Activated CD8-positive, alpha-beta memory T cell treated with anti-CD3 and anti-CD28 coated beads, Interleukin-2, amount 50 U/mL, for 4 hours (primary cell): Measurements from ENCODE around the gene PDLIM1.

Experiments
- DNase-seq: peaks from one replicate; pipeline ENCODE4 v3.0.0-alpha.2; 2020

The PDLIM1 gene

GRCh38 chr10:95287281-95287680 lies 3.5 kb downstream of the PDLIM1 start:
- DNase-seq: no peak

- DNase-seq: no peak
These were observed 4.1 kb downstream of the PDLIM1 start for GRCh38 chr10:95286707-95287106.

DNA sequence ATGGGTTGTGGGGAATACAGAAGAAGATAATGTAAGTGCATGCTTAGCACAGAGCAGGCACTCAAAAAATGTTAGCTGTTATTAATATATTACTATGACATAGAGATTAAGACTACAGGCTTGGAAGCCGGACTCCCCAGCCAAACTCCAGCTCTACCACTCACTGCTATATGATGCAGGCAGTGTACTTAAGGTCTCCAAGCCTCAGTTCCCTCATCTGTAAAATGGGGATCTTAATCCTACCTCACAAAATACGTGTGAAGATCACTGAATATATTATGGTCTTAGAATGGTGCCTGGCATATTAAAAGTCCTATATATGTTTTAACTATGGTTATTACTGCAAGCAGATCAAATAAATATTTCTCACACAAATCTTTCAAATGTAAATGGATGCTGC lies 5.2 kb downstream of the PDLIM1 start:
- no peak for DNase-seq

- DNase-seq: no peak
These were observed 6.0 kb downstream of the PDLIM1 start for GRCh38 chr10:95284807-95285206.

- DNase-seq: no peak
These were observed 8.7 kb downstream of the PDLIM1 start for GRCh38 chr10:95282107-95282506.

- no peak for DNase-seq
These were observed 9.6 kb downstream of the PDLIM1 start for GRCh38 chr10:95281206-95281605.

GRCh38 chr10:95280637-95281036 lies 10.2 kb downstream of the PDLIM1 start:
- no peak for DNase-seq

DNA sequence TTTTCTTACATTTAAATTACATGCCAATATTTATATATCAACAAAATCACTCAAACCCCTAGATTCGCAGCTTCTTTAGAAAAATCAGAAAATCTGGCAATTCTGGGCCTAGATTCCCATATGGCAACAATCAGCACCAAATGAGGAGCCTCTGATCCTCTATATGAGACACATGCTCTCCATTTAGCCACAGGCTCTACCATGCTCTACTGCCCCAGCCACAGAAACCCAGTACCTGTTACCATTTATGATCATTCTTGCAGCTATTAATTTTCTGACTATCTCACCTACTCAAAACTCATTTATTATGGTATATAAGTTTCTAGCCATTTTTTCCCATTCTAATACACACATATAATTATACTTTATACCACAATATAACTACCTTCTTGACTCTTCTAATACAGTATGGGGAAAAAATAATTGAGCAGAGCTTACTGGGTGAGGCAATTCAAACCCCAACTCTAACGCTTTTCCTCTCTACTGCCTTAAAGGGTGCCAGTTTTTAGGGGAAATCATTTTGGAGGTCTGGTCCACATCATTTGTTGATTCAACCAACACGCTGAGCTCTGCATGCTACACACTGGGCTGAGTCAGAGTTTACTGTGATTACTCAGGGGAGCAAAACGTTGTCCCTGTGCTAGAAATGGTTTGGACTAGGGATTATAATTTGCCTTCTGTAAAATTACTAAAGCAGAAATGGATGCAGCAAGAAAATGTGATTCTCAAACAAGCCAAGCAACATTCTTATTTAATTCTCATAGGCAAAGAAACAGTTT lies 11.6 kb downstream of the PDLIM1 start:
- DNase-seq: no peak

GRCh38 chr10:95278061-95278988 lies 12.5 kb downstream of the PDLIM1 start:
- no peak for DNase-seq

DNA sequence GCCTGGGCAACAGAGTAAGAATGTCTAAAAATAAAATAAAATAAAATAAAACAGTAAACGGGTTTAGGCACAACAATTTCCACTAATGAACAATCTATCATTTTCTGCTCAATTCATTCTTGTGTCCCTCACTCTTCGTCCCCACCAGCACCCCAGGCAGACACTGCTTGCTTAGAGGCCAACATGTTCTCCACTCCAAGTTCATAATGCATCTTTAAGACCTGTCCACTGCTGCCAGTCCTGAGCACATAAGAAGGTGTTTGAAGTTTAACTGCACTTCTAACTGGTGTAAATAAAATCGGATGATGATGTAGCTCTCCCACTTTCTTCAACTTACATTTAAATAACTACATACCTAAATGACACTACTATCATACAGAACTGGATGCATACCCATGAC lies 13.2 kb downstream of the PDLIM1 start:
- DNase-seq: no peak

DNA sequence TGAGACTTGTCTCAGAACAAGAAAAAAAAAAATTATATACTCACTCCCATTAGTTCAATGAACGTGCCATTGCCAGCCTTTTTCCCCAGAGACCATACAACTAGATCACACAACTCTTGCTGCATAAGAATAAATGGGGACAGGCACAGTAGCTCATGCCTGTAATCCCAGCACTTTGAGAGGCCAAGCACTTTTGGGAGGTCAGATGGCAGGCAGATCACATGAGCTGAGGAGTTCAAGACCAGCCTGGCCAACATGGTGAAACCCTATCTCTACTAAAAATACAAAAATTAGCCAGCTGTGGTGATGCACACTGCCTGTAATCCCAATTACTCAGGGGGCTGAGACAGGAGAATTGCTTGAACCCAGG lies 13.6 kb downstream of the PDLIM1 start:
- DNase-seq: no peak

DNA sequence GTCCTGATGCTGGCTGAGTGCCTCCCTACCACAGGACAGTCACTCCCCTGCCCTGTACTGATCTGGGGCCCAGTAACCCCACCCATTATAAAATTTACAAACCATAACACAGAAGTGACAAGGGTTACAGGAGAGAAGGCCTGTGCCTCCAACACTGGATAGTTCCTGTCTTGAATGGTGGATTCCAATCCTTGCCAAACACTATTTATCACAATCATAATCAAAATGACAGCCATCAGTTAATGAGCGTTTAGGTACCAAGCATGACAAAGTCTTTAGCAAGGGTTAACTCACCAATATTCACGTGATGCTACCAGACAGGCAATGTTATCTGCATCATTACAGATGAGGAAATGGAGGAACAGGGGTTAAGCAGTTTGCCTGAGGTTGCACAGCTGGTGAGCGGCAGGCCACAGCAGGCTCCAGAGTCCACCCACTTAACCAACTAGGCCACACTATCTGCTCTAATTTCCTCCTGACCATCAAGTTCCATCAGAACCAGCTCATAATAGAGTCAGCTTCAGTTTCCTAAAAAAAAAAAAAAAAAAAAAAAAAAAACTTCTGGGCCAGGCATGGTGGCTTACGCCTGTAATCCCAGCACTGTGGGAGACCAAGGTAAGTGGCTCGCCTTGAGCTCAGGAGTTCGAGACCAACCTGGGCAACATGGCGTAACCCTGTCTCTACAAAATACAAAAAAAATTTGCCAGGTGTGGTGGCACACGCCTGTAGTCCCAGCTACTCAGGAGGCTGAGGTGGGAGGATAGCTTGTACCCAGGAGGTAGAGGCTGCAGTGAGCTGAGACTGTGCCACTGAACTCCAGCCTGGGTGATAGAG lies 14.2 kb downstream of the PDLIM1 start:
- no peak for DNase-seq

DNA sequence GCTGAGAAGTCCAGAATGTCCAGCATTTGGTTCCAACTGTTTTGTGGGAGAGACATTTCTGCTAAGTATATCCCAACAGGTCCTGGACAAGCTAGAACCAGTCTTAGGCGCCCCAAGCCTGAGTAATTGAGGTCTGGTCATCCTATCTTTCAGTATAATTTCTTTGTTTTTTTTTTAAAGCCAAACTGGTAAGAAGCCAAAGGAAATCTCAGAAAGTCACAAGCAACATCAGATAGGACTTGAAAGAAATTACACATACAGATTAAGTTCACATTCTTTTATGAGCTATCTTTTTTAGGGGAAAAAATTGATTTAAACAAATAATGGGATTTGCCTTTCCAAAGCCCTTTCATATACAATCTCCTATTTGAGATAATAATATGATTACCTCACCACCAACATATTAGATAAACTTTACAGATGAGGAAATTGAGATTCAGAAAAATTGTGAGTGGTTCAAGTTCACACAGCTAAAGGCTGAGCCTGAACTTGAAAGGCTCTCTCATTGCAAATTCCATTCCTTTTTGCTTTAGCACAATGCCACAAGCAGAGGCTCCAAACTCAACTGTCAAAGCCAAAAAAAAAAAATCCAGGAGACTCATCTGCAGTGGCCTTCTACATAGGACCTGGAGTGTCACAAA lies 15.0 kb downstream of the PDLIM1 start:
- DNase-seq: no peak

- no peak for DNase-seq
These were observed 17.1 kb downstream of the PDLIM1 start for GRCh38 chr10:95273393-95274312.

- no peak for DNase-seq
These were observed 22.4 kb downstream of the PDLIM1 start for GRCh38 chr10:95268438-95268837.

DNA sequence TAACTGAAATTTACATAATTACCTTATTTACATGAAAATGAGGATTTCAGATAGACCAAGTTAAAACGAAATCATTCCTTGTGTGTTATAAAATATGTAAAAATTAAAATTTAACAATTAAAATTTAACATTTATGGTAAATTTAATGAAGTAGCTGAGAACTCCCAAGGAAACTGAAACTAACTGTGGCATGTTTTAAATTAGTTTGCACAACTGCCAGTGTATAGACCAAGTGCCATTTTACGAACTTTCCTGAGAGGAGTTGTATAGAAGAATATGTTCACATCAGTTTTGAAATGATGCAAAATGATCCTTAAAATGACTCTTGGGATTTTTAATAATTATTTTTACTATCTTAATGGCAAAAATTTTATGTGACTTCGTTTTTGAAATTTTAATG lies 23.6 kb downstream of the PDLIM1 start:
- no peak for DNase-seq

- DNase-seq: no peak
These were observed 24.1 kb downstream of the PDLIM1 start for GRCh38 chr10:95266674-95267095.

GRCh38 chr10:95265572-95265971 lies 25.2 kb downstream of the PDLIM1 start:
- no peak for DNase-seq

DNA sequence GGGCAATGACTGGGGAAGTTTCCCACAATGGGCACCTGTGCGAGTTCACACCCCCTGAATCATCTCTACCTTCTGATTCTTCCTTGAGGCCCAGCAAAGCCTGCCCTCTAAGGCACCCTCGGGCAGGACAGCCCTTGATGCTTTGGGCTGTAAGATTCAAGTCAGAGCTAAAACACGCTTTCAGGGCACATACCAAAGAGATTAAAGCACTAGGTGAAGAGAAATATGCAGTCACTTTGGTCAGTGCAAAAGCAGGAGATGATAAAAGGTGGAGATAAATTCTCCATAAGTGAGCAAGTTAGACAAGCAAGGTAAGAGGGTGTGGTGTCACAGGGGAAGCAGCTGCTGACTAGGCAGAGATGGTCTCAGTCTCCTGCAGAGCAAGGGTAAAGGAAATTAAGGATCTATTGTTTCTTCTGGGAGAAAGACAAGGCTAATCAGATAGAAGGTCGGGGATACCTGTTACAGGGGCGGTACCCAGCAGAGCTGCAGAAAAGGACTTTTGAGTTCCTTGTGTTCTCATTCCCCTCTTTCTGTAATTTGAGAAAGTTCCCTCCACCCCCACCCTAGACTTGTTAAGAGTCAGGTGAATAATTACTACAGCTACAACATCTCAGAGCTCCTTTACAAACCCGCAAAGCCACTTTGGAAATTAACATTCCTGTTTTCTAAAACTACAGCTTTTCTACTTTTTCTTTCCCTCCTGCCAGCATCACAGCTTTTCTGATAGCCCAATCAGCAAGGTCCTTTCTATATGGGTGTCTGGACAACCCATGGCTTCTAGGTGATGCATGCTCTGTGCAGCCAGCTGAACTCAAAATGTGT lies 26.4 kb downstream of the PDLIM1 start:
- no peak for DNase-seq

- no peak for DNase-seq
These were observed 27.0 kb downstream of the PDLIM1 start for GRCh38 chr10:95263864-95264226.
